Fibroblast of pulmonary artery (primary cell): ENCODE measurements around the gene CLEC20A.

Experiments used
- DNase-seq: peaks from one replicate; pipeline ENCODE4 v3.0.0-alpha.2; 2010; ENCODE audit warnings: low read depth
- H3K4me3 ChIP-seq: replicated peaks from 2 replicates; pipeline ENCODE4 v1.5.1; 2011; ENCODE audit warnings: low read depth, mild to moderate bottlenecking, control low read depth, low read length, moderate library complexity
- CTCF ChIP-seq: IDR thresholded peaks from 2 replicates; pipeline ENCODE4 v1.5.1; 2011; ENCODE audit warnings: mild to moderate bottlenecking, control low read depth, low read length, inconsistent platforms; ENCODE audit errors: missing control alignments

Gene CLEC20A

GRCh38 chr1:178540646-178541045 is 43.9 kb upstream of the CLEC20A start:
- no peak for TF ChIP-seq CTCF
- peak; percentile 62 for DNase-seq
- no peak overlapping the region for H3K4me3 ChIP-seq

GRCh38 chr1:178540204-178540603 is 43.4 kb upstream of the CLEC20A start:
- no peak for TF ChIP-seq CTCF
- no peak overlapping the region for H3K4me3 ChIP-seq
- no peak for DNase-seq

GRCh38 chr1:178539291-178539690 is 42.5 kb upstream of the CLEC20A start:
- TF ChIP-seq CTCF = no peak
- no peak for DNase-seq

GRCh38 chr1:178538192-178538916 is 41.6 kb upstream of the CLEC20A start:
- TF ChIP-seq CTCF = no peak
- no peak overlapping the region for H3K4me3 ChIP-seq
- peak; percentile 51 for DNase-seq

More at GRCh38 chr1:178539291-178539690, 42.5 kb upstream of the CLEC20A start:
- H3K4me3 ChIP-seq = no peak overlapping the region

- no peak for TF ChIP-seq CTCF
- no peak overlapping the region for H3K4me3 ChIP-seq
- no peak for DNase-seq
These were observed 40.8 kb upstream of the CLEC20A start for GRCh38 chr1:178537382-178538090.

- TF ChIP-seq CTCF = no peak
- H3K4me3 ChIP-seq = no peak overlapping the region
- DNase-seq = peak; percentile 96
These were observed 40.1 kb upstream of the CLEC20A start for GRCh38 chr1:178536844-178537371.

- no peak for TF ChIP-seq CTCF
- no peak overlapping the region for H3K4me3 ChIP-seq
- no peak for DNase-seq
These were observed 39.6 kb upstream of the CLEC20A start for GRCh38 chr1:178536329-178536728.
